Transverse colon (tissue), 4 donors: ENCODE results near the gene LSM10. TPM values are rescaled to one million over a fixed set of nuclear protein-coding genes. Genes with fewer than 3 reads are reported as not detected.

ENCODE experiments used
- DNase-seq: peaks from one replicate; pipeline ENCODE4 v3.0.0-alpha.2; 2019
- H3K27ac ChIP-seq, 4 donors: fragments of 200-600 bp; sonication (generic); 2 replicates each; pipeline ENCODE4 v1.5.1; 2016 to 2018; ENCODE audit warnings: inconsistent platforms in 4 of 4
- H3K27me3 ChIP-seq: fragments of 200-600 bp; sonication (generic); 2 replicates; pipeline ENCODE4 v1.5.1; 2017; ENCODE audit warnings: inconsistent platforms
- H3K36me3 ChIP-seq, 4 donors: fragments of 200-600 bp; sonication (generic); 2 replicates each; pipeline ENCODE4 v1.5.1; 2017 to 2019; ENCODE audit warnings: inconsistent platforms in 4 of 4
- H3K4me1 ChIP-seq, 4 donors: fragments of 200-600 bp; sonication (generic); 2 replicates each; pipeline ENCODE4 v1.5.1; 2017 to 2020; ENCODE audit warnings: inconsistent platforms in 4 of 4
- H3K4me3 ChIP-seq, 4 donors: fragments of 200-600 bp; sonication (generic); 1 replicate in 1 of 4; 2 replicates in 3 of 4; pipeline versions ENCODE4 v1.5.1 to v1.6.1; 2017 to 2019; ENCODE audit warnings: inconsistent platforms in 4 of 4
- H3K9me3 ChIP-seq, 2 donors: fragments of 200-600 bp; sonication (generic); 2 replicates each; pipeline ENCODE4 v1.5.1; 2017 to 2019; ENCODE audit warnings: inconsistent platforms in 2 of 2
- CTCF ChIP-seq, 5 experiments: fragments of 200-600 bp in 3 of 5; fragments of 450-650 bp in 2 of 5; sonication (generic) in 3 of 5; IDR thresholded peaks; 1 replicate in 2 of 5; 2 replicates in 3 of 5; pipeline ENCODE4 v1.5.1; 2016 to 2017; ENCODE audit warnings: antibody characterized with exemption in 5 of 5, inconsistent platforms in 3 of 5, mild to moderate bottlenecking in 2 of 5, moderate library complexity in 1 of 5
- EP300 ChIP-seq: sonication (generic); formaldehyde crosslinking; IDR thresholded peaks from one replicate; pipeline ENCODE4 v1.6.1; 2017; ENCODE audit warnings: antibody characterized with exemption, low read depth
- POLR2A ChIP-seq: fragments of 450-650 bp; IDR thresholded peaks from one replicate; pipeline ENCODE4 v1.6.1; 2016; ENCODE audit warnings: antibody characterized with exemption, mild to moderate bottlenecking, moderate library complexity
- POLR2AphosphoS5 ChIP-seq, 3 donors: sonication (generic); formaldehyde crosslinking; IDR thresholded peaks; one replicate each; pipeline ENCODE4 v1.6.1; 2016; ENCODE audit warnings: antibody characterized with exemption in 3 of 3
- WGBS, 2 donors: methylation state at CpG; one replicate each; pipeline ENCODE4 v1.1.5; 2018; ENCODE audit warnings: low coverage in 1 of 2; 5-methylcytosine and 5-hydroxymethylcytosine counted together
- in situ Hi-C, 4 donors: fragments of 200-750 bp; cut with MboI; loops; one replicate each; pipeline versions ENCODE4 v1.15.0 to v1.15.1; 2017; ENCODE audit warnings: low sequenced_read_pairs in 3 of 4, low pct_ligation_motif_present in 1 of 4, low pct_unique_long_range_greater_than_20kb in 1 of 4
- intact Hi-C: fragments of 100-400 bp; cut with DNase I; formaldehyde crosslinking; loops from one replicate; pipeline ENCODE4 v1.15.1; 2023; ENCODE audit warnings: low total_unique reads
- total RNA-seq, 4 donors: library from RNA; depleted of rRNA; stranded (reverse); fragments of >200 nt; gene quantifications; one replicate each; pipeline ENCODE4 v1.1.0, GENCODE V29; 2016

The LSM10 gene
- total RNA-seq, 4 donors from 2014 or later: 25.4 to 59.8 (median 32.9) TPM; not detected in 1

- no peaks in the 10 kb centered on the region for H3K27me3 ChIP-seq
- TF ChIP-seq POLR2AphosphoS5 (IDR thresholded peaks at IDR 0.05): no peak
- no peak for TF ChIP-seq POLR2A
- TF ChIP-seq EP300: no peak
- TF ChIP-seq CTCF (IDR thresholded peaks at IDR 0.05): no peak
- H3K9me3 ChIP-seq: no peaks in the 10 kb centered on the region
- no peak overlapping the region for H3K4me3 ChIP-seq
- DNase-seq: no peak
- in situ Hi-C loops: no loop called here
- H3K4me1 ChIP-seq: peaks cover 12 to 39% (median 23%) of the 10 kb centered on the region in 4 donors
- H3K27ac ChIP-seq: peak overlapping the region; percentile 93 to 97 (median 96)
- intact Hi-C loops: loop anchor here (10.0 kb wide), 1 partner anchor 234 kb away; the partner anchor contains the start of gene MAP7D1
- peaks cover 0 to 18% (median 7%) of the 10 kb centered on the region in 4 donors for H3K36me3 ChIP-seq
- 79 to 83% methylated on average over 2 of the region's 2 CpGs for WGBS, 2 donors
Measured at GRCh38 chr1:36389261-36389660, 8.4 kb downstream of the LSM10 start.

- 63 to 66% methylated on average over 2 to 10 of the region's 10 CpGs for WGBS, 2 donors
- peak overlapping the region; percentile 93 to 97 (median 96) for H3K27ac ChIP-seq
- TF ChIP-seq CTCF (IDR thresholded peaks at IDR 0.05) (no peak), EP300 (no peak), POLR2A (no peak), POLR2AphosphoS5 (IDR thresholded peaks at IDR 0.05) (peak in 1 of 3 donors; percentile 6)
- in situ Hi-C loops: no loop called here
- H3K4me1 ChIP-seq: peaks cover 12 to 55% (median 39%) of the 10 kb centered on the region in 4 donors
- H3K9me3 ChIP-seq: no peaks in the 10 kb centered on the region
- no peaks in the 10 kb centered on the region for H3K27me3 ChIP-seq
- H3K36me3 ChIP-seq: peaks cover 0 to 11% (median 1%) of the 10 kb centered on the region in 4 donors
- intact Hi-C loops: loop anchor here (10.0 kb wide), 1 partner anchor 233 kb away; the partner anchor contains the start of gene MAP7D1
- no peak for DNase-seq
- H3K4me3 ChIP-seq: peak overlapping the region in 2 of 4 donors; percentile 67 to 83
Measured at GRCh38 chr1:36387141-36387949, 10.4 kb downstream of the LSM10 start.

- Histone ChIP-seq H3K4me1 (peaks cover 12 to 55% (median 39%) of the 10 kb centered on the region in 4 donors), H3K36me3 (peaks cover 0 to 5% (median 1%) of the 10 kb centered on the region in 4 donors), H3K4me3 (peak overlapping the region; percentile 14 to 83 (median 66)), H3K27ac (peak overlapping the region; percentile 93 to 97 (median 96)), H3K9me3 (no peaks in the 10 kb centered on the region), H3K27me3 (no peaks in the 10 kb centered on the region)
- WGBS, 2 donors: 1% methylated on average over 14 of the region's 14 CpGs; no CpG with 5 or more reads in 1 of the 2 donors
- DNase-seq: peak; percentile 94
- in situ Hi-C loops (no loop called here), intact Hi-C loops (loop anchor here (10.0 kb wide), 1 partner anchor 232 kb away; the partner anchor contains the start of gene MAP7D1)
- TF ChIP-seq CTCF (IDR thresholded peaks at IDR 0.05) (peak in 1 of 5 experiments; percentile 12), POLR2A (peak; percentile 96), EP300 (peak; percentile 59), POLR2AphosphoS5 (IDR thresholded peaks at IDR 0.05) (peak; percentile 94 to 97 (median 97))
Measured at GRCh38 chr1:36386265-36387140, 11.2 kb downstream of the LSM10 start.
